ENCODE data around the gene EDC4. TPM values are rescaled to one million over a fixed set of nuclear protein-coding genes. Genes with fewer than 3 reads are reported as not detected.

Gene EDC4
- polyA plus RNA-seq, 1 experiment: 18.7 TPM

DNA sequence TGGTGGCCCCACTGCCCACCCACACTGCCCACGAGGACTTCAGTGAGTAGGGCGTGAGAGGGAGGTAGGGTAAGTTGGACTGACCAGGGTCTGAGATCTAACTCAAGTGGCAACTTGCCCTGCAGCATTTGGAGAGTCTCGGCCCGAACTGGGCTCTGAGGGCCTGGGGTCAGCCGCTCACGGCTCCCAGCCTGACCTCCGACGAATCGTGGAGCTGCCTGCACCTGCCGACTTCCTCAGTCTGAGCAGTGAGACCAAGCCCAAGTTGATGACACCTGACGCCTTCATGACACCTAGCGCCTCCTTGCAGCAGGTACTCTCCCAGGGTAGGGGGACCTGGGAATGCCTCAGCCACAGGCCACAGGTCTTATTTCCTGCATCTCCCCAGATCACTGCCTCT lies 6.6 kb downstream of the EDC4 start:
- Histone ChIP-seq H3K27me3 (ENCODE audit: control insufficient read depth, insufficient read depth, low read length) (no peaks in the 10 kb centered on the region), H3K9me3 (ENCODE audit: control insufficient read depth, insufficient read depth, low read length) (no peaks in the 10 kb centered on the region), H3K27ac (ENCODE audit: low read depth, low read length) (no peak overlapping the region), H3K4me3 (ENCODE audit: low read depth, low read length) (no peak overlapping the region)
- ChIA-PET CTCF (no interaction called here), POLR2A (no interaction called here)
- TF ChIP-seq, protein P1, sequence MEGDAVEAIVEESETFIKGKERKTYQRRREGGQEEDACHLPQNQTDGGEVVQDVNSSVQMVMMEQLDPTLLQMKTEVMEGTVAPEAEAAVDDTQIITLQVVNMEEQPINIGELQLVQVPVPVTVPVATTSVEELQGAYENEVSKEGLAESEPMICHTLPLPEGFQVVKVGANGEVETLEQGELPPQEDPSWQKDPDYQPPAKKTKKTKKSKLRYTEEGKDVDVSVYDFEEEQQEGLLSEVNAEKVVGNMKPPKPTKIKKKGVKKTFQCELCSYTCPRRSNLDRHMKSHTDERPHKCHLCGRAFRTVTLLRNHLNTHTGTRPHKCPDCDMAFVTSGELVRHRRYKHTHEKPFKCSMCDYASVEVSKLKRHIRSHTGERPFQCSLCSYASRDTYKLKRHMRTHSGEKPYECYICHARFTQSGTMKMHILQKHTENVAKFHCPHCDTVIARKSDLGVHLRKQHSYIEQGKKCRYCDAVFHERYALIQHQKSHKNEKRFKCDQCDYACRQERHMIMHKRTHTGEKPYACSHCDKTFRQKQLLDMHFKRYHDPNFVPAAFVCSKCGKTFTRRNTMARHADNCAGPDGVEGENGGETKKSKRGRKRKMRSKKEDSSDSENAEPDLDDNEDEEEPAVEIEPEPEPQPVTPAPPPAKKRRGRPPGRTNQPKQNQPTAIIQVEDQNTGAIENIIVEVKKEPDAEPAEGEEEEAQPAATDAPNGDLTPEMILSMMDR (IDR thresholded peaks at IDR 0.05; ENCODE audit: low read depth, low read length): no peak
- DNase-seq (ENCODE audit: low read depth, low spot score): no peak

DNA sequence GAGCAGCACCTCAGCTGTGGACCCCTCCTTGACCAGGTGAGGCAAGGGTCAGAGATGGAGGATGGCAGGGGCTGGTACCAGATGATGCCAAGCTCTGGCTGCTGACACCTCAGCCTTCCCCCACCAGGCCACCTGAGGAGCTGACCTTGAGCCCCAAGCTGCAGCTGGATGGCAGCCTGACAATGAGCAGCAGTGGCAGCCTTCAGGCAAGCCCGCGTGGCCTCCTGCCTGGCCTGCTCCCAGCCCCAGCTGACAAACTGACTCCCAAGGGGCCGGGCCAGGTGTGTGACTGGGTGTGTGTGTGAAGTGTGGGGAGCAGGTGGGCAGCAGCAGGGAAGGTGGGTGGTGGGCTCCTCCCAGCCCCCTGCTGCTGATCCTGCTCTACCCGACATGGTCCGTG lies 7.1 kb downstream of the EDC4 start:
- Histone ChIP-seq H3K27me3 (ENCODE audit: control insufficient read depth, insufficient read depth, low read length) (no peaks in the 10 kb centered on the region), H3K4me3 (ENCODE audit: low read depth, low read length) (no peak overlapping the region), H3K9me3 (ENCODE audit: control insufficient read depth, insufficient read depth, low read length) (no peaks in the 10 kb centered on the region), H3K27ac (ENCODE audit: low read depth, low read length) (no peak overlapping the region)
- ChIA-PET CTCF (no interaction called here), POLR2A (no interaction called here)
- TF ChIP-seq, protein P1 (IDR thresholded peaks at IDR 0.05; ENCODE audit: low read depth, low read length): no peak
- DNase-seq (ENCODE audit: low read depth, low spot score): no peak

DNA sequence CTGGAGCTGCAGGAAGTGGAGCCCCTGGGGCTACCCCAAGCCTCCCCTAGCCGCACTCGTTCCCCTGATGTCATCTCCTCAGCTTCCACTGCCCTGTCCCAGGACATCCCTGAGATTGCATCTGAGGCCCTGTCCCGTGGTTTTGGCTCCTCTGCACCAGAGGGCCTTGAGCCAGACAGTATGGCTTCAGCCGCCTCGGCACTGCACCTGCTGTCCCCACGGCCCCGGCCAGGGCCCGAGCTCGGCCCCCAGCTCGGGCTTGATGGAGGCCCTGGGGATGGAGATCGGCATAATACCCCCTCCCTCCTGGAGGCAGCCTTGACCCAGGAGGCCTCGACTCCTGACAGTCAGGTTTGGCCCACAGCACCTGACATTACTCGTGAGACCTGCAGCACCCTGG lies 7.7 kb downstream of the EDC4 start:
- ChIA-PET POLR2A (no interaction called here), CTCF (no interaction called here)
- DNase-seq (ENCODE audit: low read depth, low spot score): no peak
- H3K4me3 ChIP-seq (ENCODE audit: low read depth, low read length): no peak overlapping the region
- no peaks in the 10 kb centered on the region for H3K27me3 ChIP-seq (ENCODE audit: control insufficient read depth, insufficient read depth, low read length)
- H3K9me3 ChIP-seq (ENCODE audit: control insufficient read depth, insufficient read depth, low read length): no peaks in the 10 kb centered on the region
- no peak overlapping the region for H3K27ac ChIP-seq (ENCODE audit: low read depth, low read length)
- TF ChIP-seq, protein P1 (IDR thresholded peaks at IDR 0.05; ENCODE audit: low read depth, low read length): no peak

DNA sequence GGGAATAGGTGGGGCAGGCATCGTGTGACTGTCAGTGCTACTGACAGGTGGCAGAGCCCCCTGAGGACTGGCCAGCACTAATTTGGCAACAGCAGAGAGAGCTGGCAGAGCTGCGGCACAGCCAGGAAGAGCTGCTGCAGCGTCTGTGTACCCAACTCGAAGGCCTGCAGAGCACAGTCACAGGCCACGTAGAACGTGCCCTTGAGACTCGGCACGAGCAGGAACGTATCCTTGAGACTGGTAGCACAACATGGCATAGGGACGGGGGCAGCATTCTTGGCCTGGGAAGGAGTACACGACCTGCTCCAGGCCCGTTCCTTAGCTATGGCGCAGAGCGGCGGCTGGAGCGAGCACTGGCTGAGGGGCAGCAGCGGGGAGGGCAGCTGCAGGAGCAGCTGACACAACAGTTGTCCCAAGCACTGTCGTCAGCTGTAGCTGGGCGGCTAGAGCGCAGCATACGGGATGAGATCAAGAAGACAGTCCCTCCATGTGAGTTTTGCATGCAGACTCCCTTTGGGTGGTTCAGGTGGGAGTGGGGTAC lies 8.8 kb downstream of the EDC4 start:
- POLR2A ChIA-PET: interaction anchor here (0.9 kb wide), 1 partner anchor 55 kb away, joined by 3 read pairs; the partner anchor contains the start of gene PSMB10
- CTCF ChIA-PET: interaction anchor here (3.2 kb wide), 1 partner anchor 47 kb away, joined by 14 read pairs; no protein-coding TSS in a partner anchor
- Histone ChIP-seq H3K9me3 (ENCODE audit: control insufficient read depth, insufficient read depth, low read length) (no peaks in the 10 kb centered on the region), H3K4me3 (ENCODE audit: low read depth, low read length) (no peak overlapping the region), H3K27me3 (ENCODE audit: control insufficient read depth, insufficient read depth, low read length) (no peaks in the 10 kb centered on the region), H3K27ac (ENCODE audit: low read depth, low read length) (peak overlapping the region; percentile 31)
- no peak for DNase-seq (ENCODE audit: low read depth, low spot score)
- TF ChIP-seq, protein P1 (IDR thresholded peaks at IDR 0.05; ENCODE audit: low read depth, low read length): no peak

DNA sequence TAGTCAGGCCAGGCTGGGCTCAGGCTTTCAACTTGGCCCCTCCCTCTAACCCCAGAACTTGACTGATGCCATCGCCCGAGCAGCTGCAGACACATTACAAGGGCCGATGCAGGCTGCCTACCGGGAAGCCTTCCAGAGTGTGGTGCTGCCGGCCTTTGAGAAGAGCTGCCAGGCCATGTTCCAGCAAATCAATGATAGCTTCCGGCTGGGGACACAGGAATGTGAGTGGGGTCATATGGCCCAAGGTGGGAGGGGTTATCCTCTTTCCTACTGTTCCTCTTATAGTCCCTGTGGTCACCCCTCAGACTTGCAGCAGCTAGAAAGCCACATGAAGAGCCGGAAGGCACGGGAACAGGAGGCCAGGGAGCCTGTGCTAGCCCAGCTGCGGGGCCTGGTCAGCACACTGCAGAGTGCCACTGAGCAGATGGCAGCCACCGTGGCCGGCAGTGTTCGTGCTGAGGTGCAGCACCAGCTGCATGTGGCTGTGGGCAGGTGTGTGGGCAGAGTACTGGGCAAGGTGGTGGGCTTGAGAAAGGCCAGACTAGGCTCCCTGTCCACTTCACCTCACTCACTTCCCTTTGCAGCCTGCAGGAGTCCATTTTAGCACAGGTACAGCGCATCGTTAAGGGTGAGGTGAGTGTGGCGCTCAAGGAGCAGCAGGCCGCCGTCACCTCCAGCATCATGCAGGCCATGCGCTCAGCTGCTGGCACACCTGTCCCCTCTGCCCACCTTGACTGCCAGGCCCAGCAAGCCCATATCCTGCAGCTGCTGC lies 9.7 kb downstream of the EDC4 start:
- CTCF ChIA-PET: interaction anchor here (0.9 to 3.2 kb wide), 8 partner anchors 8 to 158 kb away, joined by 3 to 25 read pairs (median 12); partner anchors contain the start of genes EDC4 and PSKH1
- no peak overlapping the region for H3K27ac ChIP-seq (ENCODE audit: low read depth, low read length)

More for the DNA sequence above, 9.7 kb downstream of the EDC4 start:
- H3K27me3 ChIP-seq (ENCODE audit: control insufficient read depth, insufficient read depth, low read length): no peaks in the 10 kb centered on the region
- POLR2A ChIA-PET: interaction anchor here (0.9 kb wide), 1 partner anchor 54 kb away, joined by 3 read pairs; the partner anchor contains the start of gene PSMB10
- no peaks in the 10 kb centered on the region for H3K9me3 ChIP-seq (ENCODE audit: control insufficient read depth, insufficient read depth, low read length)
- TF ChIP-seq, protein P1 (IDR thresholded peaks at IDR 0.05; ENCODE audit: low read depth, low read length): no peak
- H3K4me3 ChIP-seq (ENCODE audit: low read depth, low read length): no peak overlapping the region
- DNase-seq (ENCODE audit: low read depth, low spot score): no peak

Measured in AG04450 (cell line).